Immature natural killer cell (primary cell): Measurements from ENCODE around the gene OR51E1. TPM values are rescaled to one million over a fixed set of nuclear protein-coding genes. Genes with fewer than 3 reads are reported as not detected.

Source experiments
- DNase-seq, 3 donors: peaks; one replicate each; pipeline ENCODE4 v3.0.0; 2022; ENCODE audit warnings: mixed read lengths in 1 of 3
- H3K27ac Mint-ChIP-seq, 6 donors: one replicate each; pipeline ENCODE4 v1.8.0; 2020; ENCODE audit warnings: mixed read lengths in 6 of 6, mild to moderate bottlenecking in 5 of 6, inconsistent platforms in 4 of 6, moderate library complexity in 3 of 6
- H3K27me3 Mint-ChIP-seq, 3 donors: one replicate each; pipeline ENCODE4 v1.8.0; 2020 to 2021; ENCODE audit warnings: low read depth in 3 of 3, mild to moderate bottlenecking in 3 of 3, mixed read lengths in 3 of 3, moderate library complexity in 3 of 3, inconsistent platforms in 1 of 3
- H3K36me3 Mint-ChIP-seq, 3 donors: one replicate each; pipeline ENCODE4 v1.8.0; 2020; ENCODE audit warnings: mixed read lengths in 3 of 3, inconsistent platforms in 2 of 3, mild to moderate bottlenecking in 2 of 3
- H3K4me1 Mint-ChIP-seq, 2 donors: one replicate each; pipeline ENCODE4 v1.8.0; 2020; ENCODE audit warnings: inconsistent platforms in 2 of 2, mild to moderate bottlenecking in 2 of 2, mixed read lengths in 2 of 2, moderate library complexity in 1 of 2
- H3K4me3 Mint-ChIP-seq, 5 donors: one replicate each; pipeline ENCODE4 v1.8.0; 2020; ENCODE audit warnings: mild to moderate bottlenecking in 5 of 5, mixed read lengths in 5 of 5, inconsistent platforms in 3 of 5, moderate library complexity in 3 of 5
- H3K9me3 Mint-ChIP-seq, 6 donors: one replicate each; pipeline ENCODE4 v1.8.0; 2020; ENCODE audit warnings: mild to moderate bottlenecking in 6 of 6, mixed read lengths in 6 of 6, inconsistent platforms in 4 of 6, moderate library complexity in 3 of 6
- polyA plus RNA-seq, 3 donors: library from polyadenylated mRNA; unstranded; fragments of 300-500 nt; fragmentation: Illumina TruSeq; gene quantifications; one replicate each; pipeline ENCODE4 v1.2.3, GENCODE V29; 2021

Gene OR51E1
- polyA plus RNA-seq, 3 donors from 2014 or later = not detected

- Mint-ChIP-seq H3K27ac (no peak within 1 kb of the TSS), H3K27me3 (no peaks in the 10 kb centered on the region), H3K36me3 (no peaks in the 10 kb centered on the region), H3K4me1 (no peaks in the 10 kb centered on the region), H3K4me3 (no peak within 1 kb of the TSS), H3K9me3 (no peaks in the 10 kb centered on the region)
- peak; percentile 38 to 57 (median 44) for DNase-seq
Measured at GRCh38 chr11:4636962-4637661, 6.7 kb upstream of the OR51E1 start, which contains the start of gene OR51D1. OR51D1 (plus strand) TSS chr11:4637477; CDS start chr11:4639791, 2,314 bp downstream.

DNA sequence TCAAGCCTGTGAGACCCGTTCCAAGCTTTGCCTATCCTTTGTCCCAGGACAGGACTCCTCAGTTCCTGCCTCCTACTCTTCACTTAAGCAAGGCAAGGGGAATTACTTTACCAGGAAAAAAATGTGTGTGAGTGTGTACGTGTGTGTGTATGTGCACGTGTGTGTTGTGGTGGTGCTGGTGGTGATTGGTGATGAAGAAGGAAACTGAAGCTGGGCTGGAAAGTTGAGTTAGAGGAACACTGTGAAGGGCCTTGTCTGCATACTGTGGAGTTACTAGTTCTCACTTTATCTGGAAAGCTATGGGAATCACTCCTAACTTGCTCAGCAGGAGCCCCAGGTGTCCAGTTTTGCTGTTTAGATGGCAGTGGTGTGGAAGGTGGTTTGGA is 6.1 kb upstream of the OR51E1 start:
- H3K27ac Mint-ChIP-seq = no peak overlapping the region
- no peak for DNase-seq
- H3K4me3 Mint-ChIP-seq = no peak overlapping the region
- no peaks in the 10 kb centered on the region for H3K4me1 Mint-ChIP-seq
- H3K27me3 Mint-ChIP-seq = no peaks in the 10 kb centered on the region
- no peaks in the 10 kb centered on the region for H3K36me3 Mint-ChIP-seq
- no peaks in the 10 kb centered on the region for H3K9me3 Mint-ChIP-seq

DNA sequence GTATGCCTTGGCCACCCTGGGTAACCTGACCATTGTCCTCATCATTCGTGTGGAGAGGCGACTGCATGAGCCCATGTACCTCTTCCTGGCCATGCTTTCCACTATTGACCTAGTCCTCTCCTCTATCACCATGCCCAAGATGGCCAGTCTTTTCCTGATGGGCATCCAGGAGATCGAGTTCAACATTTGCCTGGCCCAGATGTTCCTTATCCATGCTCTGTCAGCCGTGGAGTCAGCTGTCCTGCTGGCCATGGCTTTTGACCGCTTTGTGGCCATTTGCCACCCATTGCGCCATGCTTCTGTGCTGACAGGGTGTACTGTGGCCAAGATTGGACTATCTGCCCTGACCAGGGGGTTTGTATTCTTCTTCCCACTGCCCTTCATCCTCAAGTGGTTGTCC is 3.9 kb upstream of the OR51E1 start:
- H3K4me1 Mint-ChIP-seq = no peaks in the 10 kb centered on the region
- no peak overlapping the region for H3K4me3 Mint-ChIP-seq
- no peaks in the 10 kb centered on the region for H3K36me3 Mint-ChIP-seq
- no peak for DNase-seq
- peaks cover 0 to 5% (median 4%) of the 10 kb centered on the region in 3 donors for H3K27me3 Mint-ChIP-seq
- no peaks in the 10 kb centered on the region for H3K9me3 Mint-ChIP-seq
- H3K27ac Mint-ChIP-seq = no peak overlapping the region

DNA sequence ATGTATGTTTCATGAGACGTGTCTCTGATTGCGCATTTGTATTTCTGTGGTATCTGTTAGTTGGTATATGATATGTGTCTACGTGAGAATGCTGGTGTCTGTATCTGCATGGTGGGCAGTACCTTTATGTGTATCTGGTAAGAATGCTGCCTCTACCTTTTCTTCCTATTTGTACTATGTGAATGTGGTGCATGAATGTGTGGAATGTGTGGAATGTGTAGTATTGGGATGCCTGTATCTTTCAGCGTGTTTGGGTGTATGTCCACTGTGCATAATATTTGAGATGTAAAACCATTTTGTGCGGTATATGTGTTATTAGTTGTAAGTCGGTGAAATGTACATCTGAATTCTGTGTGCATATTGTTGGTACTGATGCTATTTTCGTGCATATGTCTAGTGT is 2.3 kb upstream of the OR51E1 start:
- no peak overlapping the region for H3K27ac Mint-ChIP-seq
- H3K27me3 Mint-ChIP-seq = peaks cover 0 to 5% (median 4%) of the 10 kb centered on the region in 3 donors
- H3K9me3 Mint-ChIP-seq = no peaks in the 10 kb centered on the region
- no peaks in the 10 kb centered on the region for H3K36me3 Mint-ChIP-seq
- no peak for DNase-seq
- H3K4me3 Mint-ChIP-seq = no peak overlapping the region
- no peaks in the 10 kb centered on the region for H3K4me1 Mint-ChIP-seq

- Mint-ChIP-seq H3K9me3 (no peaks in the 10 kb centered on the region), H3K36me3 (no peaks in the 10 kb centered on the region), H3K27ac (no peak overlapping the region), H3K27me3 (peaks cover 0 to 5% (median 4%) of the 10 kb centered on the region in 3 donors), H3K4me1 (no peaks in the 10 kb centered on the region), H3K4me3 (no peak overlapping the region)
- no peak for DNase-seq
Measured at GRCh38 chr11:4642043-4642442, 1.7 kb upstream of the OR51E1 start.

DNA sequence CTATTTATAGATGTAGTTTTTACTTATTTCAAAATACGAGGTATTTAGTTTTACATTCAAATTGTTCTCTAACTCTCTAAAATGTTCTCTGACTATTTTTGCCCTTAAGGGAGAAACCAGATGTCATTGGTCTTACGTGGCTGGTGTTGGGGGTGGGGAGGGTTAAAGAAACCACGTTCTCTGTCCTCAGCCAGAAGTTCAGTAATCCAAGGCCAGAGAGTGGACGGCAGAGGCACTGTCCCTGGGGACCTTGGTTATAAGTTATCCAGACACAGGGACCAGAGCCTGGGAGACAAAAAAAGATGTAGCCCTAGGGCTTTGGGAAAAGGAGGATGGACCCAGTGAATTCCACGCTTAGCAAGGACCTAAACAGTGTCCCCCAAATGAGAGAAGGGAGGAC is 706 bp upstream of the OR51E1 start:
- no peak overlapping the region for H3K27ac Mint-ChIP-seq

DNA sequence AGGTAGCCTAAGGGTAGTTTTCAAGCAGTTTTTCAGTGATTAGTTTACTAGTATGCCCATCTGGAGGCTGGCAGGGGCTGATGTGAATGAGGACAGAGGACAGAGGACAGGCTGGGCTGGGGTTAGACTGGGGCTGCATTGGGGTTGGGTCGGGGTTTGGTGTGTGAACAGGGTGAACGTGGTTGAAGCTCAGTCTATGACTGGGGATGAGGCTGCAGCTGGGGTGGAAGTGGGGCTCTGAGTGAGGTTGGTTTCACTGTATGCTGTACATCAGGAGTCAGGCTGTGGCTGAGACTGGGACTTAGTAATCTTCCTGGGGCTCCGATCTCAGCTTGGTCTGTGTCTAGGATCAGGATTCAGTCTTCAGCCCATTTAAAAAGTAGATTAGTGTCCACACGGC is 451 bp downstream of the OR51E1 start:
- Mint-ChIP-seq H3K27ac (no peak overlapping the region), H3K4me3 (no peak overlapping the region)

More for the DNA sequence above, 706 bp upstream of the OR51E1 start:
- Mint-ChIP-seq H3K9me3 (no peaks in the 10 kb centered on the region), H3K27me3 (peaks cover 0 to 5% (median 4%) of the 10 kb centered on the region in 3 donors), H3K36me3 (no peaks in the 10 kb centered on the region), H3K4me3 (no peak overlapping the region), H3K4me1 (no peaks in the 10 kb centered on the region)
- DNase-seq = no peak

GRCh38 chr11:4645974-4646373 is 2.2 kb downstream of the OR51E1 start:
- H3K27me3 Mint-ChIP-seq = peaks cover 1 to 5% (median 4%) of the 10 kb centered on the region in 3 donors
- H3K27ac Mint-ChIP-seq = no peak overlapping the region
- no peaks in the 10 kb centered on the region for H3K9me3 Mint-ChIP-seq
- H3K4me3 Mint-ChIP-seq = no peak overlapping the region
- H3K36me3 Mint-ChIP-seq = no peaks in the 10 kb centered on the region
- DNase-seq = no peak
- H3K4me1 Mint-ChIP-seq = no peaks in the 10 kb centered on the region

More for the DNA sequence above, 451 bp downstream of the OR51E1 start:
- no peaks in the 10 kb centered on the region for H3K9me3 Mint-ChIP-seq
- no peaks in the 10 kb centered on the region for H3K36me3 Mint-ChIP-seq
- DNase-seq = no peak
- H3K27me3 Mint-ChIP-seq = peaks cover 1 to 5% (median 4%) of the 10 kb centered on the region in 3 donors
- H3K4me1 Mint-ChIP-seq = no peaks in the 10 kb centered on the region

DNA sequence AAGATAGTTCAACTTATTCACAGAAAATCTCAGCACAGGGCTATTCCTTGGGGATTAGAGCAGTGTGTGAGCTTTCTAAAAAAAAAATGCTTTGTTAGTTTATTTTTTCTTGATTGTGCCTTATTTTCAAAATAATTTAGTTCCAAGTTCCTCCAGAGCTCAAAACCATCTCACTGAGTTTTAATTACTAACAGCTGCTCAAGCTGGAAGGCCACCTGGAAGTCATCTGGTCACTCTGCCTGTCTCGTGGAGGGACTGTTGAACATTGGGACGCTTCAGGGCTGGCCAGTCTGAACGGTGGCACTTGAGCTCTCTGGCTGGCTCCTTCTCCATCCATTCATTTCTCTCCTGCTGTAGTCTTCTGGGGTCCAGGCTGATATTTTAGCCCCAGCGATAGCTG is 4.0 kb downstream of the OR51E1 start:
- Mint-ChIP-seq H3K9me3 (no peaks in the 10 kb centered on the region), H3K36me3 (no peaks in the 10 kb centered on the region), H3K27me3 (peaks cover 1 to 6% (median 5%) of the 10 kb centered on the region in 3 donors), H3K27ac (no peak overlapping the region), H3K4me1 (no peaks in the 10 kb centered on the region), H3K4me3 (no peak overlapping the region)
- DNase-seq = no peak

DNA sequence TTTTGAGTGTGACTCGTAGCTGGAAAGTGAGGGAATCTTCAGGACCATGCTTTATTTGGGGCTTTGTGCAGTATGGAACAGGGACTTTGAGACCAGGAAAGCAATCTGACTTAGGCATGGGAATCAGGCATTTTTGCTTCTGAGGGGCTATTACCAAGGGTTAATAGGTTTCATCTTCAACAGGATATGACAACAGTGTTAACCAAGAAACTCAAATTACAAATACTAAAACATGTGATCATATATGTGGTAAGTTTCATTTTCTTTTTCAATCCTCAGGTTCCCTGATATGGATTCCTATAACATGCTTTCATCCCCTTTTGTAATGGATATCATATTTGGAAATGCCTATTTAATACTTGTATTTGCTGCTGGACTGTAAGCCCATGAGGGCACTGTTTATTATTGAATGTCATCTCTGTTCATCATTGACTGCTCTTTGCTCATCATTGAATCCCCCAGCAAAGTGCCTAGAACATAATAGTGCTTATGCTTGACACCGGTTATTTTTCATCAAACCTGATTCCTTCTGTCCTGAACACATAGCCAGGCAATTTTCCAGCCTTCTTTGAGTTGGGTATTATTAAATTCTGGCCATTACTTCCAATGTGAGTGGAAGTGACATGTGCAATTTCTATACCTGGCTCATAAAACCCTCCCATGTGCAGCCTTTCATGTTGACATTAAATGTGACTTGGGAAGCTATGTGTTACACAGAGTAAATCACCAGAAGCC is 11.0 kb downstream of the OR51E1 start:
- H3K27me3 Mint-ChIP-seq = peaks cover 0 to 4% (median 1%) of the 10 kb centered on the region in 3 donors
- no peaks in the 10 kb centered on the region for H3K9me3 Mint-ChIP-seq
- no peak for DNase-seq
- H3K4me1 Mint-ChIP-seq = peaks cover 0 to 2% of the 10 kb centered on the region in 2 donors
- no peak overlapping the region for H3K4me3 Mint-ChIP-seq
- no peak overlapping the region for H3K27ac Mint-ChIP-seq
- H3K36me3 Mint-ChIP-seq = no peaks in the 10 kb centered on the region

GRCh38 chr11:4658629-4659445 is 15.1 kb downstream of the OR51E1 start:
- no peaks in the 10 kb centered on the region for H3K9me3 Mint-ChIP-seq

GRCh38 chr11:4662876-4663275 is 19.1 kb downstream of the OR51E1 start:
- H3K27me3 Mint-ChIP-seq = peaks cover 2 to 9% (median 6%) of the 10 kb centered on the region in 3 donors
- H3K4me1 Mint-ChIP-seq = no peaks in the 10 kb centered on the region
- H3K9me3 Mint-ChIP-seq = no peaks in the 10 kb centered on the region
- no peaks in the 10 kb centered on the region for H3K36me3 Mint-ChIP-seq
- H3K27ac Mint-ChIP-seq = no peak overlapping the region
- no peak for DNase-seq
- no peak overlapping the region for H3K4me3 Mint-ChIP-seq

More at GRCh38 chr11:4658629-4659445, 15.1 kb downstream of the OR51E1 start:
- Mint-ChIP-seq H3K4me3 (no peak overlapping the region), H3K4me1 (peaks cover 0 to 2% of the 10 kb centered on the region in 2 donors), H3K27ac (no peak overlapping the region), H3K27me3 (peaks cover 1 to 6% (median 6%) of the 10 kb centered on the region in 3 donors), H3K36me3 (no peaks in the 10 kb centered on the region)
- no peak for DNase-seq

- Mint-ChIP-seq H3K4me1 (no peaks in the 10 kb centered on the region), H3K36me3 (no peaks in the 10 kb centered on the region), H3K9me3 (no peaks in the 10 kb centered on the region), H3K27ac (no peak overlapping the region), H3K4me3 (no peak overlapping the region), H3K27me3 (peaks cover 2 to 9% (median 6%) of the 10 kb centered on the region in 3 donors)
- DNase-seq = no peak
Measured at GRCh38 chr11:4664183-4664582, 20.4 kb downstream of the OR51E1 start.

- Mint-ChIP-seq H3K4me3 (no peak overlapping the region), H3K27me3 (peaks cover 2 to 9% (median 8%) of the 10 kb centered on the region in 3 donors), H3K9me3 (no peaks in the 10 kb centered on the region), H3K36me3 (no peaks in the 10 kb centered on the region), H3K27ac (no peak overlapping the region), H3K4me1 (no peaks in the 10 kb centered on the region)
- no peak for DNase-seq
Measured at GRCh38 chr11:4664786-4665185, 21.0 kb downstream of the OR51E1 start.
